Esophagus muscularis mucosa (tissue), 4 donors: ENCODE measurements around the gene F3. TPM values are rescaled to one million over a fixed set of nuclear protein-coding genes. Genes with fewer than 3 reads are reported as not detected.

ENCODE experiments used
- DNase-seq: peaks from one replicate; pipeline ENCODE4 v3.0.0-alpha.2; 2017; ENCODE audit errors: extremely low spot score
- H3K27ac ChIP-seq, 4 donors: fragments of 200-600 bp; sonication (generic); replicated peaks in 1 of 4; 1 replicate in 3 of 4; 2 replicates in 1 of 4; pipeline ENCODE4 v1.5.1; 2016 to 2019; ENCODE audit warnings: mild to moderate bottlenecking in 1 of 4
- H3K27me3 ChIP-seq, 4 donors: fragments of 200-600 bp; sonication (generic); one replicate each; pipeline versions ENCODE4 v1.5.1 to v1.6.0; 2016 to 2019
- H3K36me3 ChIP-seq, 4 donors: fragments of 200-600 bp; sonication (generic); one replicate each; pipeline ENCODE4 v1.5.1; 2016 to 2019
- H3K4me1 ChIP-seq, 4 donors: fragments of 200-600 bp; sonication (generic); one replicate each; pipeline ENCODE4 v1.5.1; 2016 to 2019
- H3K4me3 ChIP-seq, 4 donors: fragments of 200-600 bp; sonication (generic); 1 replicate in 2 of 4; 2 replicates in 2 of 4; pipeline ENCODE4 v1.5.1; 2016 to 2019; ENCODE audit warnings: mild to moderate bottlenecking in 4 of 4, moderate library complexity in 1 of 4
- H3K9me3 ChIP-seq, 4 donors: fragments of 200-600 bp; sonication (generic); 1 replicate in 3 of 4; 2 replicates in 1 of 4; pipeline ENCODE4 v1.5.1; 2016 to 2019
- EP300 ChIP-seq: sonication (generic); formaldehyde crosslinking; IDR thresholded peaks from one replicate; pipeline ENCODE4 v1.6.1; 2017; ENCODE audit warnings: antibody characterized with exemption
- POLR2A ChIP-seq: fragments of 450-650 bp; IDR thresholded peaks from one replicate; pipeline ENCODE4 v1.6.1; 2017; ENCODE audit warnings: antibody characterized with exemption, moderate library complexity, mild to moderate bottlenecking, low read depth
- POLR2AphosphoS5 ChIP-seq, 2 donors: sonication (generic); formaldehyde crosslinking; IDR thresholded peaks; one replicate each; pipeline ENCODE4 v1.6.1; 2017; ENCODE audit warnings: antibody characterized with exemption in 2 of 2
- whole genome bisulfite sequencing: methylation state at CpG from one replicate; pipeline ENCODE4 v1.1.5; 2018; 5-methylcytosine and 5-hydroxymethylcytosine counted together
- intact Hi-C: fragments of 100-400 bp; cut with DNase I; formaldehyde crosslinking; loops from one replicate; pipeline ENCODE4 v1.15.1; 2023
- total RNA-seq, 4 donors: library from RNA; depleted of rRNA; stranded (reverse); fragments of >200 nt; gene quantifications; one replicate each; pipeline versions ENCODE4 v1.1.0 to v1.2.1, GENCODE V29; 2016
- TF ChIP-seq, protein P1 (sequence below), 3 experiments: fragments of 200-600 bp in 2 of 3; fragments of 450-650 bp in 1 of 3; sonication (generic) in 2 of 3; IDR thresholded peaks; one replicate each; pipeline ENCODE4 v1.5.1; 2017 to 2019; ENCODE audit warnings: antibody characterized with exemption in 3 of 3, mild to moderate bottlenecking in 2 of 3, moderate library complexity in 1 of 3

F3 gene
- total RNA-seq, 4 donors from 2014 or later, result 12.6 to 56.3 (median 17.5) TPM

- H3K27ac ChIP-seq, result no peak overlapping the region
- TF ChIP-seq POLR2A (no peak), EP300 (no peak), POLR2AphosphoS5 (IDR thresholded peaks at IDR 0.05) (no peak)
- TF ChIP-seq, protein P1, sequence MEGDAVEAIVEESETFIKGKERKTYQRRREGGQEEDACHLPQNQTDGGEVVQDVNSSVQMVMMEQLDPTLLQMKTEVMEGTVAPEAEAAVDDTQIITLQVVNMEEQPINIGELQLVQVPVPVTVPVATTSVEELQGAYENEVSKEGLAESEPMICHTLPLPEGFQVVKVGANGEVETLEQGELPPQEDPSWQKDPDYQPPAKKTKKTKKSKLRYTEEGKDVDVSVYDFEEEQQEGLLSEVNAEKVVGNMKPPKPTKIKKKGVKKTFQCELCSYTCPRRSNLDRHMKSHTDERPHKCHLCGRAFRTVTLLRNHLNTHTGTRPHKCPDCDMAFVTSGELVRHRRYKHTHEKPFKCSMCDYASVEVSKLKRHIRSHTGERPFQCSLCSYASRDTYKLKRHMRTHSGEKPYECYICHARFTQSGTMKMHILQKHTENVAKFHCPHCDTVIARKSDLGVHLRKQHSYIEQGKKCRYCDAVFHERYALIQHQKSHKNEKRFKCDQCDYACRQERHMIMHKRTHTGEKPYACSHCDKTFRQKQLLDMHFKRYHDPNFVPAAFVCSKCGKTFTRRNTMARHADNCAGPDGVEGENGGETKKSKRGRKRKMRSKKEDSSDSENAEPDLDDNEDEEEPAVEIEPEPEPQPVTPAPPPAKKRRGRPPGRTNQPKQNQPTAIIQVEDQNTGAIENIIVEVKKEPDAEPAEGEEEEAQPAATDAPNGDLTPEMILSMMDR (IDR thresholded peaks at IDR 0.05), result no peak
- no peaks in the 10 kb centered on the region for H3K9me3 ChIP-seq
- 71% methylated on average over 3 of the region's 3 CpGs for WGBS
- H3K4me1 ChIP-seq, result peaks cover 3 to 10% (median 7%) of the 10 kb centered on the region in 4 donors
- no peak for DNase-seq
- H3K36me3 ChIP-seq, result peaks cover 0 to 52% (median 31%) of the 10 kb centered on the region in 4 donors
- intact Hi-C loops, result no loop called here
- H3K4me3 ChIP-seq, result no peak overlapping the region
- H3K27me3 ChIP-seq, result no peaks in the 10 kb centered on the region
Measured at GRCh38 chr1:94532077-94532476, 9.5 kb downstream of the F3 start.

GRCh38 chr1:94531664-94532063, 9.9 kb downstream of the F3 start:
- intact Hi-C loops, result no loop called here
- no peaks in the 10 kb centered on the region for H3K9me3 ChIP-seq
- DNase-seq, result no peak
- H3K27me3 ChIP-seq, result no peaks in the 10 kb centered on the region
- no peak overlapping the region for H3K4me3 ChIP-seq
- H3K4me1 ChIP-seq, result peaks cover 3 to 10% (median 8%) of the 10 kb centered on the region in 4 donors
- WGBS, result 78% methylated on average over 6 of the region's 6 CpGs
- no peak for TF ChIP-seq POLR2A
- TF ChIP-seq POLR2AphosphoS5 (IDR thresholded peaks at IDR 0.05), result no peak
- no peak overlapping the region for H3K27ac ChIP-seq
- peaks cover 0 to 52% (median 31%) of the 10 kb centered on the region in 4 donors for H3K36me3 ChIP-seq

- no peaks in the 10 kb centered on the region for H3K9me3 ChIP-seq
- intact Hi-C loops, result no loop called here
- H3K36me3 ChIP-seq, result peaks cover 0 to 46% (median 28%) of the 10 kb centered on the region in 4 donors
- TF ChIP-seq, protein P1 (IDR thresholded peaks at IDR 0.05), result no peak
- TF ChIP-seq POLR2A (no peak), POLR2AphosphoS5 (IDR thresholded peaks at IDR 0.05) (no peak), EP300 (no peak)
- H3K4me3 ChIP-seq, result no peak overlapping the region
- H3K27me3 ChIP-seq, result no peaks in the 10 kb centered on the region
- 90% methylated on average over 4 of the region's 4 CpGs for WGBS
- DNase-seq, result no peak
- H3K27ac ChIP-seq, result no peak overlapping the region
- H3K4me1 ChIP-seq, result peaks cover 3 to 10% (median 8%) of the 10 kb centered on the region in 4 donors
Measured at GRCh38 chr1:94530373-94530878, 11.1 kb downstream of the F3 start.

DNA sequence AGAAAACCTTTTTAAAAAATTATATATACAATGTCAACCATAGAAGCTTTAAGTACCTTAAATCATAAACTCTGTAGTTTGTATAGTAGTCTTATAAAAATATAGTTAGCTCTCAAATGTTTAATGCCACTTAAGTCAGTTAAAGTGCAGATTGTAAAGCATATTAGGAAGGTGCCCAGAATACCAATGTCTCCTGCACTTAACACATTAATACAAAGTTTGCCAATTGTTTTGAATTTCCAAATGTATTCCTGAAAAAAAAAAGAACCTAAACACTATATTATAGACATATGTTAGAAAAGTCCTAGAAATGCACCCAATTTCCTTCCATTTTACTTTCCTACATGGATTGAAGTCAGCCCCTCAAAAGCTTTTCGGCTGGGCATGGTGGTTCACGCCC, 12.1 kb downstream of the F3 start:
- no peaks in the 10 kb centered on the region for H3K9me3 ChIP-seq
- no peaks in the 10 kb centered on the region for H3K27me3 ChIP-seq
- no peak overlapping the region for H3K4me3 ChIP-seq
- WGBS, result 91% methylated on average over 2 of the region's 2 CpGs
- peaks cover 3 to 10% (median 8%) of the 10 kb centered on the region in 4 donors for H3K4me1 ChIP-seq
- peaks cover 0 to 37% (median 23%) of the 10 kb centered on the region in 4 donors for H3K36me3 ChIP-seq
- no peak overlapping the region for H3K27ac ChIP-seq
- TF ChIP-seq, protein P1 (IDR thresholded peaks at IDR 0.05), result no peak
- TF ChIP-seq POLR2A, result no peak
- no peak for TF ChIP-seq EP300
- no peak for DNase-seq
- intact Hi-C loops, result loop anchor here (10.0 kb wide), 1 partner anchor 515 kb away; no protein-coding TSS in a partner anchor

- Histone ChIP-seq H3K4me3 (no peak overlapping the region), H3K4me1 (peaks cover 3 to 10% (median 8%) of the 10 kb centered on the region in 4 donors), H3K9me3 (no peaks in the 10 kb centered on the region), H3K27me3 (no peaks in the 10 kb centered on the region), H3K36me3 (peaks cover 0 to 37% (median 21%) of the 10 kb centered on the region in 4 donors), H3K27ac (no peak overlapping the region)
- no peak for DNase-seq
- intact Hi-C loops, result loop anchor here (10.0 kb wide), 1 partner anchor 516 kb away; no protein-coding TSS in a partner anchor
- WGBS, result 95% methylated on average over 5 of the region's 5 CpGs
- TF ChIP-seq, protein P1 (IDR thresholded peaks at IDR 0.05), result no peak
- TF ChIP-seq POLR2AphosphoS5 (IDR thresholded peaks at IDR 0.05) (no peak), POLR2A (no peak)
Measured at GRCh38 chr1:94528826-94529225, 12.7 kb downstream of the F3 start.
